Coronary artery (tissue), 2 donors: Measurements from ENCODE around the gene EHMT1.

Experiments used
- DNase-seq: peaks from one replicate; pipeline ENCODE4 v3.0.0-alpha.2; 2017; ENCODE audit warnings: low spot score
- H3K27ac ChIP-seq, 2 donors: fragments of 200-600 bp; sonication (generic); one replicate each; pipeline ENCODE4 v1.5.1; 2016 to 2019
- H3K4me3 ChIP-seq: fragments of 200-600 bp; sonication (generic); 2 replicates; pipeline ENCODE4 v1.5.1; 2016; ENCODE audit warnings: mild to moderate bottlenecking, moderate library complexity
- TF ChIP-seq, protein P1 (sequence below): fragments of 200-600 bp; sonication (generic); IDR thresholded peaks from one replicate; pipeline ENCODE4 v1.5.1; 2019; ENCODE audit warnings: antibody characterized with exemption

EHMT1 gene

GRCh38 chr9:137639303-137640051 lies 20.7 kb downstream of the EHMT1 start:
- no peak for DNase-seq
- TF ChIP-seq, protein P1, sequence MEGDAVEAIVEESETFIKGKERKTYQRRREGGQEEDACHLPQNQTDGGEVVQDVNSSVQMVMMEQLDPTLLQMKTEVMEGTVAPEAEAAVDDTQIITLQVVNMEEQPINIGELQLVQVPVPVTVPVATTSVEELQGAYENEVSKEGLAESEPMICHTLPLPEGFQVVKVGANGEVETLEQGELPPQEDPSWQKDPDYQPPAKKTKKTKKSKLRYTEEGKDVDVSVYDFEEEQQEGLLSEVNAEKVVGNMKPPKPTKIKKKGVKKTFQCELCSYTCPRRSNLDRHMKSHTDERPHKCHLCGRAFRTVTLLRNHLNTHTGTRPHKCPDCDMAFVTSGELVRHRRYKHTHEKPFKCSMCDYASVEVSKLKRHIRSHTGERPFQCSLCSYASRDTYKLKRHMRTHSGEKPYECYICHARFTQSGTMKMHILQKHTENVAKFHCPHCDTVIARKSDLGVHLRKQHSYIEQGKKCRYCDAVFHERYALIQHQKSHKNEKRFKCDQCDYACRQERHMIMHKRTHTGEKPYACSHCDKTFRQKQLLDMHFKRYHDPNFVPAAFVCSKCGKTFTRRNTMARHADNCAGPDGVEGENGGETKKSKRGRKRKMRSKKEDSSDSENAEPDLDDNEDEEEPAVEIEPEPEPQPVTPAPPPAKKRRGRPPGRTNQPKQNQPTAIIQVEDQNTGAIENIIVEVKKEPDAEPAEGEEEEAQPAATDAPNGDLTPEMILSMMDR = no peak
- peak overlapping the region; percentile 11 for H3K4me3 ChIP-seq
- H3K27ac ChIP-seq = no peak overlapping the region

DNA sequence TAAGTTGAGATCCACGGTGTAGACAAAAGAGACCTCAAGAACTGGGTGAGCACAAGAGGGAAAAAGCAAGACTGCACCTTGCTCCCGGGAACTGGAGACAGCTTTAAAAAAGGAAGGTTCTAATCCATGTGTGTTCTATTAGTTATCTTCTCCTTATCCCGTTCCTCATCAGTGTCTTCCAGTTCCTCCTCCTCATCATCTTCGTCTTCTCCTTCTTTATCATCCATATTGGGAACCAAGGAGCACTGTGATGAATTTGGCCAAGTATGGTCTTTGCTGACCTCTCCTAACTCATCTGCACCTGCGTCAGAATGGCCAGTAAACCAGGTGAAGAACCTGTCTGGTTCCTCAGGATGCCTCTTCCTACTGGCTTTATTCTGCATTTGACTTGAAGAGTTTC lies 22.1 kb downstream of the EHMT1 start:
- TF ChIP-seq, protein P1 = no peak
- Histone ChIP-seq H3K4me3 (no peak overlapping the region), H3K27ac (no peak overlapping the region)
- no peak for DNase-seq

- TF ChIP-seq, protein P1 = no peak
- H3K27ac ChIP-seq = no peak overlapping the region
- DNase-seq = no peak
- H3K4me3 ChIP-seq = no peak overlapping the region
These were observed 23.4 kb downstream of the EHMT1 start for GRCh38 chr9:137642118-137642601.

GRCh38 chr9:137642892-137643291 lies 24.1 kb downstream of the EHMT1 start:
- Histone ChIP-seq H3K4me3 (no peak overlapping the region), H3K27ac (no peak overlapping the region)
- DNase-seq = no peak
- TF ChIP-seq, protein P1 = no peak

- H3K4me3 ChIP-seq = no peak overlapping the region
- TF ChIP-seq, protein P1 = no peak
- DNase-seq = no peak
- H3K27ac ChIP-seq = no peak overlapping the region
These were observed 25.1 kb downstream of the EHMT1 start for GRCh38 chr9:137643921-137644320.

GRCh38 chr9:137645211-137645610 lies 26.4 kb downstream of the EHMT1 start:
- no peak overlapping the region for H3K4me3 ChIP-seq
- TF ChIP-seq, protein P1 = no peak
- no peak for DNase-seq
- H3K27ac ChIP-seq = no peak overlapping the region

DNA sequence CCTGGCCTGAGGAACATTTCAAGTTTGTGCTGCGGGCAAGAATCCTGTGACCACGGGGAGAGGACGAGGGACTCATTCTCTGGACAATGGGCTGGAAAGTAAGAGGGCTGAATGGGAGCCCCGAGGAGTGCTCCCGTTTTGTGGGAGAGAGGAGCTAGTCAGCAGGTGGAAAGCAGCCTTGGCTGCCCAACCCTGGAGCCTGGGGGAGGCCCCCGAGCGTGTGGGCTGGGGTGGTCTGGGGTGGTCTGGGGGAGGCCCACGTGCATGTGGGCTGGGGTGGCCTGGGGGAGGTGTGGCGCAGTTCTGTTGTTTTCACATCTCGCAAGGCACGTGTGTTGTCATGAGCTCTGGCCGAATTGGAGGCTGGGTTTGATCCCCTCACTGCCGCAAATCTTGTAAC lies 27.5 kb downstream of the EHMT1 start:
- H3K27ac ChIP-seq = no peak overlapping the region
- DNase-seq = no peak
- TF ChIP-seq, protein P1 = no peak
- H3K4me3 ChIP-seq = no peak overlapping the region
